Thoracic aorta (tissue), 2 donors: ENCODE data around the gene STEAP1B. TPM values are rescaled to one million over a fixed set of nuclear protein-coding genes. Genes with fewer than 3 reads are reported as not detected.
"Not testable (repeated sequence)": the region's sequence is repeated elsewhere in the genome, so short reads cannot be mapped to it uniquely, and the experiment has no call there.

Experiments
- ATAC-seq: fragments of 150-250 bp; one replicate; pipeline ENCODE4 v1.8.0; 2017; ENCODE audit warnings: low read depth; ENCODE audit not compliant: insufficient number of reproducible peaks, low FRiP score
- DNase-seq: peaks from one replicate; pipeline ENCODE4 v3.0.0-alpha.2; 2020; ENCODE audit warnings: low spot score
- H3K27ac ChIP-seq, 2 donors: fragments of 200-600 bp; sonication (generic); 1 replicate in 1 of 2; 2 replicates in 1 of 2; pipeline ENCODE4 v1.5.1; 2016; ENCODE audit warnings: mild to moderate bottlenecking in 2 of 2, moderate library complexity in 2 of 2
- H3K27me3 ChIP-seq: fragments of 200-600 bp; sonication (generic); replicated peaks from 2 replicates; pipeline ENCODE4 v1.6.0; 2016; ENCODE audit warnings: mild to moderate bottlenecking; ENCODE audit not compliant: insufficient read depth
- H3K36me3 ChIP-seq: fragments of 200-600 bp; sonication (generic); one replicate; pipeline ENCODE4 v1.5.1; 2016
- H3K4me1 ChIP-seq, 2 donors: fragments of 200-600 bp; sonication (generic); 1 replicate in 1 of 2; 2 replicates in 1 of 2; pipeline versions ENCODE4 v1.5.1 to v1.6.0; 2016; ENCODE audit warnings: low read depth in 2 of 2, mild to moderate bottlenecking in 1 of 2; ENCODE audit not compliant: control insufficient read depth in 1 of 2
- H3K4me3 ChIP-seq: fragments of 200-600 bp; sonication (generic); 2 replicates; pipeline ENCODE4 v1.5.1; 2016; ENCODE audit warnings: mild to moderate bottlenecking
- H3K9me3 ChIP-seq: fragments of 200-600 bp; sonication (generic); 2 replicates; pipeline ENCODE4 v1.5.1; 2016
- total RNA-seq, 2 donors: library from RNA; depleted of rRNA; stranded (reverse); fragments of >200 nt; gene quantifications; one replicate each; pipeline versions ENCODE4 v1.1.0 to v1.2.3, GENCODE V29; 2016
- TF ChIP-seq, protein P1 (sequence below): fragments of 200-600 bp; sonication (generic); IDR thresholded peaks from one replicate; pipeline ENCODE4 v1.5.1; 2019; ENCODE audit warnings: antibody characterized with exemption

Gene STEAP1B
- total RNA-seq, 2 donors from 2014 or later: 1.1 TPM; not detected in 1

DNA sequence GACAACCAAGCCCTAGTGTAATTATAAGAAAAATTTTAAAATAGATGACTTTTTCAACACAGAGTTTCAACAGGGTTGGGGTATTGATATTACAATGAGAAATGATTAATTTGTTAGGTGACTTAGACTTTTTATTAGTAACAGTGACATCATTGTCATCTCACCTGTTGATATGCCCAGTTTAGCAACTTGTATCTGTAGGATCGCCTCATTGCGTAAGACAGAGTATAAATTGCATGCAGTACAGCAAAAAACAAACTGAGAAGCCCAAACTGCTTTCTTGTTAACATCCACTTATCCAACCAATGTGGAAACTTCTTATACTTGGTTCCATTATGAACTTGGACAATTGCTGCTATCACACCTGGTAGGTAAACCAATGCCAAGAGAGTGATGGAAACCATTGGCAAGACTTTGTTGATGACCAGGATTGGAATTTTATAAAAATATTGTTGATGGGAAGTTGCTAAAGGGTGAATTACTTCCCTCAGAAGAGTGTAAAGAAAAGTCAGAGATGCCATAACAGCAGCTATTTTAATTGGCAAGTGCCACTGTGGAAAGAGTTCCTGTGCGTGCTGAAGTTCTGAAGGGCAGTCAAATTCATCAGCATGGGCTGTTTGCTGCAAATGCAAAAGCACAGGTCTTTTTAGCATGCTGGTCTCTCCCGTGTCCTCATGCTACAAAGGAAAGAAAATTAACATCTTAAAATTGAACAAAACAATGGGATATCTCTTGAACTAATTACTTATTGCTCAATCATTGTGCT, 6.6 kb downstream of the STEAP1B start:
- H3K27me3 ChIP-seq, H3K4me3 ChIP-seq, ATAC-seq, H3K36me3 ChIP-seq, H3K27ac ChIP-seq, H3K9me3 ChIP-seq, H3K4me1 ChIP-seq, DNase-seq: not testable (repeated sequence)

DNA sequence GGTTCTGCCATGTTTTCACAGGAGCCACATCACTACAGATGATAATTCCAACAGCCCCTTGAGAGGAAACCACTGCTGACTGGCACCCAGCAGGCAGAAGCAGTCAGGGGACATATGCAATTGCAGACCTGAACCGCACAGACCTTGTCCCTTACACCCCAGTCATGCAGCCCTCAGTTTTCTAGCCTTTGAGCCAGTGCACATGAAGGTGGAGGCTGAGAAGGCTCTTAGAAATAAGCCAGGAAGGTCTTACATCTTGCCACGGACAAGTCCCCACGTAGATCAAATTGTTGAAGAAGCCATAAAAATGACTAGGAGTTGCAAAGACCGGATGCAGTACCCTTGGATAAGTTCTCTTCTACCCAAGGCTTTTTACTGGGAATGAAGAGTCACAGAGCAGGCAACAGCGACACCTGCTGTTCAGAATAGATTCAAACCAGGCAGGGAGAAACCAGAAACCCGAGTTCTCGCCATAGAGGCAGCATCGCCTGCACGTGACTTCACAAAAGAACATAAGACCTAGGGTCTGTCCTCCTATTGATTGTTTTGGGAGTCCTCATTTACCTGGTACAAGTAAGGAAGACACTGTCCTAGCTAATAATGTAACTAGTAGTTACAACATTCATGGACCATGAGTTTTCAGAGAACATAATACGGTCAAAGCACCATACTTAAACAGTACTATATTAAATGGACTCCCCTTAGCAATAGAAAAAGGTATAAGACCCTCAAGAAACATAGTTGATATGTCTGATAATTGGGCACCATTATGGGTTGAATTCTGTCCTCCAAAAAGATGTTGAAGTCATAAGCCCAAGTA, 11.1 kb downstream of the STEAP1B start:
- no peaks in the 10 kb centered on the region for H3K27me3 ChIP-seq
- ATAC-seq (peak; percentile 85), DNase-seq (no peak)
- no peaks in the 10 kb centered on the region for H3K36me3 ChIP-seq
- TF ChIP-seq, protein P1, sequence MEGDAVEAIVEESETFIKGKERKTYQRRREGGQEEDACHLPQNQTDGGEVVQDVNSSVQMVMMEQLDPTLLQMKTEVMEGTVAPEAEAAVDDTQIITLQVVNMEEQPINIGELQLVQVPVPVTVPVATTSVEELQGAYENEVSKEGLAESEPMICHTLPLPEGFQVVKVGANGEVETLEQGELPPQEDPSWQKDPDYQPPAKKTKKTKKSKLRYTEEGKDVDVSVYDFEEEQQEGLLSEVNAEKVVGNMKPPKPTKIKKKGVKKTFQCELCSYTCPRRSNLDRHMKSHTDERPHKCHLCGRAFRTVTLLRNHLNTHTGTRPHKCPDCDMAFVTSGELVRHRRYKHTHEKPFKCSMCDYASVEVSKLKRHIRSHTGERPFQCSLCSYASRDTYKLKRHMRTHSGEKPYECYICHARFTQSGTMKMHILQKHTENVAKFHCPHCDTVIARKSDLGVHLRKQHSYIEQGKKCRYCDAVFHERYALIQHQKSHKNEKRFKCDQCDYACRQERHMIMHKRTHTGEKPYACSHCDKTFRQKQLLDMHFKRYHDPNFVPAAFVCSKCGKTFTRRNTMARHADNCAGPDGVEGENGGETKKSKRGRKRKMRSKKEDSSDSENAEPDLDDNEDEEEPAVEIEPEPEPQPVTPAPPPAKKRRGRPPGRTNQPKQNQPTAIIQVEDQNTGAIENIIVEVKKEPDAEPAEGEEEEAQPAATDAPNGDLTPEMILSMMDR: peak; percentile 84
- no peaks in the 10 kb centered on the region for H3K4me1 ChIP-seq
- no peaks in the 10 kb centered on the region for H3K9me3 ChIP-seq
- H3K27ac ChIP-seq: no peak overlapping the region
- H3K4me3 ChIP-seq: no peak overlapping the region

DNA sequence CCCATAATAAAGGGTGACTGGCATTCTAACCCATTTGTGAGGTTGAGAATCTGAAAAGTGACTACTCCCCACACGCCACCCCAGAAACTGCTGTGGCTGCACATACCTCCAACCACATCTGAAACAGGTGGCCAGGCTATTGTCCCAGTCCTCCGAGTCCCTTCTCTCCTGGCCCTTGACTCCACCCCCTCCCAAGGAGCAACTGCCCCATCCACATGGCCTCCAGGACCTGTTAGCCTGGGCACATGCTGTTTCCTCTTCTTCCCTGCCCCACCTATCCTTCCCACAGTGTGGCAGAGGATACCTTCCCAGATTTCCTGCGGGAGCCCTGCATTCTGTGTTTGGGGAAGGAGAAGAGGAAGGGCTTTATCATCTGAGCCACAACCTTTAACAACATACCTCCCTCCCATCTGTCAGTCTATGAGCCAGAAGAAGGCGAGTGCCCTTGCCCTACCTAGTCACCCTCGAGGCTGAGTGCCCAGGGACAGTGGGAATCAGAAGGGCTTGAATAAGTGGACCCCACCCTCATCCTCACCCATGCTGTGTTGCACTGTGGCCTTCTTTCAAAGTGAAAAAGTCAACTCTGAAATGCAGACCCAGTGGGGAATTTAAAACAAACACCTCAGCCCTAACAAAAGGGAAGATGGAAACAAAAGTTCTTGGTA, 11.9 kb downstream of the STEAP1B start:
- no peak for DNase-seq
- Histone ChIP-seq H3K4me3 (no peak overlapping the region), H3K9me3 (no peaks in the 10 kb centered on the region), H3K27ac (no peak overlapping the region), H3K4me1 (no peaks in the 10 kb centered on the region), H3K27me3 (no peaks in the 10 kb centered on the region), H3K36me3 (no peaks in the 10 kb centered on the region)
- TF ChIP-seq, protein P1: no peak
- ATAC-seq: no peak

DNA sequence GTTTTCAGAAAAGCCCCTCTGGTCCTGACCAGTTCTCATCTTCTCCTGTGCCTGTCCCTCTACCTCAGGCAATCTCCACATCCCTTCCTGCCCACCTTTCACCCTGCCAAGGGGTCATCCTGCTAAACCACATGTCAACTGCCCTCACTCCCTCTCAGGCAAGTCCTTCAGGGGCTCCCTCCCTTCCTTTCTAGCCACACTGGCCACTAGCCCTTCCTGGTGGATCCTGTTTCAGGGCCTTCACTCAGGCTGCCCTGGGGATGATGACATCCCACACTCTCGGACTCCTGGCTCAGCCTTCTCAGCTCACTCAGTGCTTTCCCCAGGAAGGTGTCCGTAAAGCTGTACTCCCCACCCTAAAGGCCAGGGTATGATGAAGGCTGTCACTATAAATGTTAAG, 13.4 kb downstream of the STEAP1B start:
- TF ChIP-seq, protein P1: no peak

DNA sequence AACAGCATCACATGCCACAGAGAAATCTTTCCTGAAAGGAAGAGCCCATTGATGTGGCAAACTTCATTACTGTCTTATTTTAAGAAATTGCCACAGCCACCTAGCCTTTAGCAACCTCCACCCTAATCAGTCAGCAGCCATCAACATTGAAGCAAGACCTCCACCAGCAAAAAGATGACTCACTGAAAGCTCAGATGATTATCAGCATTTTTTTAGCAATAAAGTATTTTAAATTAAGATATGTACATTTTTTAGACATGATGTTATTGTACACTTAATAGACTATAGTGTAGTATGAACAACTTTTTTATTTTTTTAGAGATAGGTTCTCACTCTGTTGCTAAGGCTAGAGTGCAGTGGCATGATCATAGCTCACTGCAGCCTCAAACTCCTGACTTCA, 14.8 kb downstream of the STEAP1B start:
- no peaks in the 10 kb centered on the region for H3K27me3 ChIP-seq
- H3K4me1 ChIP-seq: no peaks in the 10 kb centered on the region
- DNase-seq (no peak), ATAC-seq (no peak)
- H3K9me3 ChIP-seq: no peaks in the 10 kb centered on the region
- no peaks in the 10 kb centered on the region for H3K36me3 ChIP-seq
- H3K27ac ChIP-seq: no peak overlapping the region
- no peak overlapping the region for H3K4me3 ChIP-seq
- TF ChIP-seq, protein P1: no peak

More for the DNA sequence above, 13.4 kb downstream of the STEAP1B start:
- Histone ChIP-seq H3K4me1 (no peaks in the 10 kb centered on the region), H3K36me3 (no peaks in the 10 kb centered on the region), H3K9me3 (no peaks in the 10 kb centered on the region), H3K4me3 (no peak overlapping the region), H3K27ac (no peak overlapping the region), H3K27me3 (no peaks in the 10 kb centered on the region)
- DNase-seq (no peak), ATAC-seq (no peak)
